Sigmoid colon (tissue), 4 donors: ENCODE results near the gene CDH23.

Experiments
- EP300 ChIP-seq, 4 donors: sonication (generic); formaldehyde crosslinking; IDR thresholded peaks; one replicate each; pipeline ENCODE4 v1.6.1; 2017; ENCODE audit warnings: antibody characterized with exemption in 4 of 4
- POLR2A ChIP-seq, 2 donors: fragments of 450-650 bp; IDR thresholded peaks; one replicate each; pipeline ENCODE4 v1.6.1; 2016; ENCODE audit warnings: antibody characterized with exemption in 2 of 2, mild to moderate bottlenecking in 2 of 2, moderate library complexity in 2 of 2
- TF ChIP-seq, protein P1 (sequence below), 4 experiments: fragments of 450-650 bp in 3 of 4; fragments of 200-600 bp in 1 of 4; IDR thresholded peaks; one replicate each; pipeline ENCODE4 v1.5.1; 2016 to 2019; ENCODE audit warnings: antibody characterized with exemption in 4 of 4, mild to moderate bottlenecking in 3 of 4, moderate library complexity in 2 of 4

DNA sequence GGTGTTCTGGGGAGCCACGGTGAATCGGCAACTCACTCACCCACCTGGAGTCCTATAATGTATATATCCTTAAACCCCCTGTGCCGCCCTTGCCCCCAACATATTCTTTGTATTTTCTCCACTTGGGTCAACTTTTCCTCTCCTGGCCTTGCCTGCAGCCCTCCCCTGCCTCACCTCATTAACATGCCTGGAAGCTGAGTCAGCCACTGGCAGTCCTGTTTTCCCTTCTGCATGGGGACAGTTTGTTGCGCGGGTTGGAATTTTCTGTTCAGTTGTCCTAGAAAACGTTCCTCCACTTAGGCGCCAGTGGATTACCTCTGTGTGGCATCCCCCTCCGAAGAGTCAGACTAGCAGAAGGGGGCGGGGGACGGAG, 225.4 kb downstream of the CDH23 start:
- TF ChIP-seq, protein P1, sequence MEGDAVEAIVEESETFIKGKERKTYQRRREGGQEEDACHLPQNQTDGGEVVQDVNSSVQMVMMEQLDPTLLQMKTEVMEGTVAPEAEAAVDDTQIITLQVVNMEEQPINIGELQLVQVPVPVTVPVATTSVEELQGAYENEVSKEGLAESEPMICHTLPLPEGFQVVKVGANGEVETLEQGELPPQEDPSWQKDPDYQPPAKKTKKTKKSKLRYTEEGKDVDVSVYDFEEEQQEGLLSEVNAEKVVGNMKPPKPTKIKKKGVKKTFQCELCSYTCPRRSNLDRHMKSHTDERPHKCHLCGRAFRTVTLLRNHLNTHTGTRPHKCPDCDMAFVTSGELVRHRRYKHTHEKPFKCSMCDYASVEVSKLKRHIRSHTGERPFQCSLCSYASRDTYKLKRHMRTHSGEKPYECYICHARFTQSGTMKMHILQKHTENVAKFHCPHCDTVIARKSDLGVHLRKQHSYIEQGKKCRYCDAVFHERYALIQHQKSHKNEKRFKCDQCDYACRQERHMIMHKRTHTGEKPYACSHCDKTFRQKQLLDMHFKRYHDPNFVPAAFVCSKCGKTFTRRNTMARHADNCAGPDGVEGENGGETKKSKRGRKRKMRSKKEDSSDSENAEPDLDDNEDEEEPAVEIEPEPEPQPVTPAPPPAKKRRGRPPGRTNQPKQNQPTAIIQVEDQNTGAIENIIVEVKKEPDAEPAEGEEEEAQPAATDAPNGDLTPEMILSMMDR (IDR thresholded peaks at IDR 0.05), result no peak
- no peak for TF ChIP-seq EP300 (IDR thresholded peaks at IDR 0.05)
- no peak for TF ChIP-seq POLR2A (IDR thresholded peaks at IDR 0.05)
